K562 (cell line): ENCODE data around the gene LMBR1. TPM values are rescaled to one million over a fixed set of nuclear protein-coding genes. Genes with fewer than 3 reads are reported as not detected.
A peak's percentile ranks its signal among the peaks of the same experiment; 100 is the strongest.

Experiments
- EP300 ChIP-seq: IDR thresholded peaks from 2 replicates; pipeline ENCODE4 v1.6.1; 2012; ENCODE audit warnings: low read length, improper control_type of control experiment
- HDAC1 ChIP-seq, 2 experiments: fragments of 450-650 bp; IDR thresholded peaks; 2 replicates each; pipeline ENCODE4 v1.6.1; 2016 to 2017; ENCODE audit warnings: inconsistent platforms in 1 of 2, mild to moderate bottlenecking in 1 of 2, moderate library complexity in 1 of 2
- NCOA1 ChIP-seq: fragments of 450-650 bp; IDR thresholded peaks from 2 replicates; pipeline ENCODE4 v1.6.1; 2016; ENCODE audit warnings: low read depth
- SFPQ ChIP-seq: fragments of 200-400 bp; formaldehyde crosslinking; IDR thresholded peaks from 2 replicates; pipeline ENCODE4 v1.6.1; 2017; ENCODE audit warnings: mild to moderate bottlenecking, low read depth, low read length, moderate library complexity
- SMAD4 ChIP-seq: fragments of 250-450 bp; sonication (Bioruptor Pico); conservative IDR thresholded peaks from 2 replicates; pipeline ENCODE4 v1.8.0; 2021; ENCODE audit warnings: inconsistent platforms, mild to moderate bottlenecking, moderate library complexity
- SREBF1 ChIP-seq: fragments of 150-350 bp; IDR thresholded peaks from 2 replicates; pipeline ENCODE4 v1.6.1; 2014; ENCODE audit warnings: antibody characterized with exemption, low read depth, low read length, borderline replicate concordance
- TBL1XR1 ChIP-seq, 2 experiments: IDR thresholded peaks; 2 replicates each; pipeline ENCODE4 v1.6.1; 2012; ENCODE audit warnings: improper control_type of control experiment in 2 of 2, low read length in 2 of 2, mild to moderate bottlenecking in 1 of 2
- YY1 ChIP-seq, 3 experiments: IDR thresholded peaks; 2 replicates each; pipeline ENCODE4 v1.6.1; 2011; ENCODE audit warnings: low read length in 2 of 3, mild to moderate bottlenecking in 2 of 3, moderate library complexity in 2 of 3, borderline replicate concordance in 1 of 3, control low read depth in 1 of 3, low read depth in 1 of 3; ENCODE audit not compliant: insufficient read depth in 3 of 3, insufficient replicate concordance in 2 of 3, control insufficient read depth in 1 of 3, insufficient read length in 1 of 3; ENCODE audit errors: extremely low read depth in 1 of 3
- ZNF785 ChIP-seq: fragments of 250-450 bp; sonication (Bioruptor Pico); IDR thresholded peaks from 2 replicates; pipeline ENCODE4 v1.4.0; 2020; ENCODE audit warnings: mild to moderate bottlenecking
- polyA plus RNA-seq, 8 experiments: library from polyadenylated mRNA; depleted of rRNA in 4 of 8; stranded (reverse) in 5 of 8; unstranded in 3 of 8; fragments of >200 nt; fragmentation: Nextera tagmentation in 2 of 8; fragmentation: Illumina TruSeq in 1 of 8; extraction: Ambion mirVana in 2 of 8; extraction: Trizol in 1 of 8; gene quantifications; 2 replicates each; pipeline versions ENCODE4 v1.2.1 to v1.2.3, GENCODE V29; 2011 to 2014; ENCODE audit warnings: inconsistent platforms in 1 of 8, missing spikeins in 1 of 8
- total RNA-seq, 7 experiments: library from RNA; depleted of rRNA in 6 of 7; stranded (reverse); fragments of >200 nt in 6 of 7; fragmentation: Illumina TruSeq in 2 of 7; extraction: Trizol in 2 of 7; gene quantifications; 2 replicates each; pipeline versions ENCODE4 v1.2.1 to v1.2.3, GENCODE V29; 2011 to 2021; ENCODE audit warnings: low replicate concordance in 1 of 7
- TF ChIP-seq, protein P1 (sequence below): sonication (generic); formaldehyde crosslinking; IDR thresholded peaks from 2 replicates; pipeline ENCODE4 v1.8.1; 2023; ENCODE audit warnings: mild to moderate bottlenecking, missing genetic modification reagents
- TF ChIP-seq, protein P2 (sequence below): sonication (generic); formaldehyde crosslinking; IDR thresholded peaks from 2 replicates; pipeline ENCODE4 v1.8.0; 2023; ENCODE audit warnings: mild to moderate bottlenecking, missing genetic modification reagents
- TF ChIP-seq, protein P3 (sequence below), 2 experiments: fragments of 450-650 bp; formaldehyde crosslinking in 1 of 2; IDR thresholded peaks; 2 replicates each; pipeline versions ENCODE4 v1.4.0 to v1.6.1; 2014 to 2020; ENCODE audit warnings: mild to moderate bottlenecking in 2 of 2, borderline replicate concordance in 1 of 2, low read depth in 1 of 2

Gene LMBR1
- total and polyA plus RNA-seq, 9 of the 15 experiments (the other 6 are each of a cell fraction or from before 2014, with no cell fraction given) = 7.7 to 90.0 (median 59.9) TPM

DNA sequence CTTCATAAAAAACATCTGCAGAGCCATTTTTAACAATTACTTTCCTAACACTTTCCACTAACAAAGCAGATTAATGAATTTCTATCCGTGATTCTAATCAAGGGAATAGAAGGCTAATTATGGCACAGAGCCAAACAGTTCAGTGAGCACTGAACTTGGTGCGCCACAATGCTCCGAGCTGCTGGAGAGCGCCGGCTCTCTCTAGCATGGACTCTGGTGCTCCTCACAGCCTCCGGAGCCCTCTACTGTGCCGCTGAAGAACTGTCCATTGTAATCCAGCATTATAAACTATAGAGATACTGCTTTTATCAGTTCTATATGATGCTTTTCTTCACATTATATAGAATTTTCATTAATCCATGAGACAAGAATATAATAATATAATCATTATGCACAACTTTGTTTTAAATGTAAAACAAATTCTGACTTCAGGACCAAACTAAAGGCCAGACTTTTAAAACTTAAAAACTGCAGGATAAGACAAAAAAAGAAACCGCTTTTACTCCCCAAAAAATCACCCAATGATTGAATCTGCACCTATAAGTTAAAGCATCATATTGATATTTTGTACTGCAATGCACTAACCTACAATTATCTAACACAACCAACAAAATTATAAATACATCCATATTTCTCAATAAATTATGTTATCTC is 128.8 kb downstream of the LMBR1 start (continued):
- TF ChIP-seq SFPQ (no peak), NCOA1 (no peak), ZNF785 (CRISPR knock-in tag) (no peak), SMAD4 (CRISPR knock-in tag) (peak; percentile 95), YY1 (IDR thresholded peaks at IDR 0.05; ENCODE audit: borderline replicate concordance in 1 of 3, control insufficient read depth in 1 of 3, extremely low read depth in 1 of 3, insufficient read depth in 3 of 3, insufficient read length in 1 of 3, insufficient replicate concordance in 2 of 3, low read depth in 1 of 3, low read length in 2 of 3) (peak in 1 of 3 experiments; percentile 62), SREBF1 (no peak), HDAC1 (IDR thresholded peaks at IDR 0.05) (no peak), EP300 (peak; percentile 27; the same call in 1 of the 2 replicates), TBL1XR1 (IDR thresholded peaks at IDR 0.05; ENCODE audit: low read length in 2 of 2) (no peak)
- TF ChIP-seq, protein P1, sequence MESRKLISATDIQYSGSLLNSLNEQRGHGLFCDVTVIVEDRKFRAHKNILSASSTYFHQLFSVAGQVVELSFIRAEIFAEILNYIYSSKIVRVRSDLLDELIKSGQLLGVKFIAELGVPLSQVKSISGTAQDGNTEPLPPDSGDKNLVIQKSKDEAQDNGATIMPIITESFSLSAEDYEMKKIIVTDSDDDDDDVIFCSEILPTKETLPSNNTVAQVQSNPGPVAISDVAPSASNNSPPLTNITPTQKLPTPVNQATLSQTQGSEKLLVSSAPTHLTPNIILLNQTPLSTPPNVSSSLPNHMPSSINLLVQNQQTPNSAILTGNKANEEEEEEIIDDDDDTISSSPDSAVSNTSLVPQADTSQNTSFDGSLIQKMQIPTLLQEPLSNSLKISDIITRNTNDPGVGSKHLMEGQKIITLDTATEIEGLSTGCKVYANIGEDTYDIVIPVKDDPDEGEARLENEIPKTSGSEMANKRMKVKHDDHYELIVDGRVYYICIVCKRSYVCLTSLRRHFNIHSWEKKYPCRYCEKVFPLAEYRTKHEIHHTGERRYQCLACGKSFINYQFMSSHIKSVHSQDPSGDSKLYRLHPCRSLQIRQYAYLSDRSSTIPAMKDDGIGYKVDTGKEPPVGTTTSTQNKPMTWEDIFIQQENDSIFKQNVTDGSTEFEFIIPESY (CRISPR knock-in tag) = peak; percentile 66; the same call in 1 of the 2 replicates
- TF ChIP-seq, protein P2, sequence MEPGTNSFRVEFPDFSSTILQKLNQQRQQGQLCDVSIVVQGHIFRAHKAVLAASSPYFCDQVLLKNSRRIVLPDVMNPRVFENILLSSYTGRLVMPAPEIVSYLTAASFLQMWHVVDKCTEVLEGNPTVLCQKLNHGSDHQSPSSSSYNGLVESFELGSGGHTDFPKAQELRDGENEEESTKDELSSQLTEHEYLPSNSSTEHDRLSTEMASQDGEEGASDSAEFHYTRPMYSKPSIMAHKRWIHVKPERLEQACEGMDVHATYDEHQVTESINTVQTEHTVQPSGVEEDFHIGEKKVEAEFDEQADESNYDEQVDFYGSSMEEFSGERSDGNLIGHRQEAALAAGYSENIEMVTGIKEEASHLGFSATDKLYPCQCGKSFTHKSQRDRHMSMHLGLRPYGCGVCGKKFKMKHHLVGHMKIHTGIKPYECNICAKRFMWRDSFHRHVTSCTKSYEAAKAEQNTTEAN (CRISPR knock-in tag) = no peak
- TF ChIP-seq, protein P3, sequence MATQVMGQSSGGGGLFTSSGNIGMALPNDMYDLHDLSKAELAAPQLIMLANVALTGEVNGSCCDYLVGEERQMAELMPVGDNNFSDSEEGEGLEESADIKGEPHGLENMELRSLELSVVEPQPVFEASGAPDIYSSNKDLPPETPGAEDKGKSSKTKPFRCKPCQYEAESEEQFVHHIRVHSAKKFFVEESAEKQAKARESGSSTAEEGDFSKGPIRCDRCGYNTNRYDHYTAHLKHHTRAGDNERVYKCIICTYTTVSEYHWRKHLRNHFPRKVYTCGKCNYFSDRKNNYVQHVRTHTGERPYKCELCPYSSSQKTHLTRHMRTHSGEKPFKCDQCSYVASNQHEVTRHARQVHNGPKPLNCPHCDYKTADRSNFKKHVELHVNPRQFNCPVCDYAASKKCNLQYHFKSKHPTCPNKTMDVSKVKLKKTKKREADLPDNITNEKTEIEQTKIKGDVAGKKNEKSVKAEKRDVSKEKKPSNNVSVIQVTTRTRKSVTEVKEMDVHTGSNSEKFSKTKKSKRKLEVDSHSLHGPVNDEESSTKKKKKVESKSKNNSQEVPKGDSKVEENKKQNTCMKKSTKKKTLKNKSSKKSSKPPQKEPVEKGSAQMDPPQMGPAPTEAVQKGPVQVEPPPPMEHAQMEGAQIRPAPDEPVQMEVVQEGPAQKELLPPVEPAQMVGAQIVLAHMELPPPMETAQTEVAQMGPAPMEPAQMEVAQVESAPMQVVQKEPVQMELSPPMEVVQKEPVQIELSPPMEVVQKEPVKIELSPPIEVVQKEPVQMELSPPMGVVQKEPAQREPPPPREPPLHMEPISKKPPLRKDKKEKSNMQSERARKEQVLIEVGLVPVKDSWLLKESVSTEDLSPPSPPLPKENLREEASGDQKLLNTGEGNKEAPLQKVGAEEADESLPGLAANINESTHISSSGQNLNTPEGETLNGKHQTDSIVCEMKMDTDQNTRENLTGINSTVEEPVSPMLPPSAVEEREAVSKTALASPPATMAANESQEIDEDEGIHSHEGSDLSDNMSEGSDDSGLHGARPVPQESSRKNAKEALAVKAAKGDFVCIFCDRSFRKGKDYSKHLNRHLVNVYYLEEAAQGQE (IDR thresholded peaks at IDR 0.05; ENCODE audit: borderline replicate concordance) = peak; percentile 89
- TF ChIP-seq, protein P3 (CRISPR knock-in tag; IDR thresholded peaks at IDR 0.05; ENCODE audit: low read depth) = no peak
